NK-92 (cell line): ENCODE measurements around the gene DVL2.

Experiments
- DNase-seq: peaks from one replicate; lab custom pipeline; 2025; ENCODE audit not compliant: unreplicated experiment; lab: John Stamatoyannopoulos, UW

DVL2 gene

GRCh38 chr17:7219812-7220592, 14.3 kb downstream of the DVL2 start, which contains the start of the genes ACADVL and DLG4:
Gene ACADVL (plus strand): TSS chr17:7219938. CDS start chr17:7219985, 47 bp downstream.
Gene DLG4 (minus strand): TSS chr17:7219836.
- DNase-seq: no peak

GRCh38 chr17:7219229-7219811, 15.0 kb downstream of the DVL2 start:
- no peak for DNase-seq

GRCh38 chr17:7218758-7219157, 15.6 kb downstream of the DVL2 start:
- no peak for DNase-seq

- no peak for DNase-seq
Measured at GRCh38 chr17:7218166-7218565, 16.2 kb downstream of the DVL2 start.

- DNase-seq: no peak
Measured at GRCh38 chr17:7217113-7217987, 17.0 kb downstream of the DVL2 start.

- no peak for DNase-seq
Measured at GRCh38 chr17:7216242-7217112, 17.8 kb downstream of the DVL2 start.

GRCh38 chr17:7215652-7216180, 18.6 kb downstream of the DVL2 start:
- DNase-seq: no peak

GRCh38 chr17:7215136-7215638, 19.1 kb downstream of the DVL2 start:
- DNase-seq: no peak

GRCh38 chr17:7214300-7215135, 19.8 kb downstream of the DVL2 start:
- peak; percentile 98 for DNase-seq

GRCh38 chr17:7213895-7214299, 20.4 kb downstream of the DVL2 start:
- DNase-seq: no peak

- no peak for DNase-seq
Measured at GRCh38 chr17:7211491-7212273, 22.6 kb downstream of the DVL2 start.

GRCh38 chr17:7208754-7209460, 25.4 kb downstream of the DVL2 start:
- no peak for DNase-seq

GRCh38 chr17:7208027-7208571, 26.2 kb downstream of the DVL2 start:
- DNase-seq: no peak

- no peak for DNase-seq
Measured at GRCh38 chr17:7207120-7208001, 27.0 kb downstream of the DVL2 start.

- no peak for DNase-seq
Measured at GRCh38 chr17:7205561-7205960, 28.8 kb downstream of the DVL2 start.

GRCh38 chr17:7204828-7205461, 29.4 kb downstream of the DVL2 start:
- peak; percentile 84 for DNase-seq
